Stimulated activated CD8-positive, alpha-beta memory T cell treated with anti-CD3 and anti-CD28 coated beads, Interleukin-7, amount 100 ng/mL, for 4 hours (primary cell): Measurements from ENCODE around the gene NAXD.
A peak's percentile ranks its signal among the peaks of the same experiment; 100 is the strongest.
"Not testable (repeated sequence)": the region's sequence is repeated elsewhere in the genome, so short reads cannot be mapped to it uniquely, and the experiment has no call there.

Experiments
- DNase-seq, 2 donors: peaks; one replicate each; pipeline ENCODE4 v3.0.0-alpha.2; 2020; ENCODE audit warnings: low read depth in 2 of 2

NAXD gene

GRCh38 chr13:110662777-110663443 is 47.6 kb downstream of the NAXD start:
- no peak for DNase-seq

- DNase-seq = no peak
Observed at GRCh38 chr13:110663491-110663890, 48.1 kb downstream of the NAXD start.

GRCh38 chr13:110664041-110664440 is 48.7 kb downstream of the NAXD start:
- no peak for DNase-seq

- DNase-seq = no peak
Observed at GRCh38 chr13:110664673-110665072, 49.3 kb downstream of the NAXD start.

- no peak for DNase-seq
Observed at GRCh38 chr13:110665491-110666254, 50.3 kb downstream of the NAXD start.

GRCh38 chr13:110666255-110666533 is 50.8 kb downstream of the NAXD start:
- no peak for DNase-seq

GRCh38 chr13:110669036-110669435 is 53.7 kb downstream of the NAXD start:
- no peak for DNase-seq

GRCh38 chr13:110669814-110670213 is 54.5 kb downstream of the NAXD start:
- DNase-seq = not testable (repeated sequence)

- DNase-seq = peak in 1 of 2 donors; percentile 21
Observed at GRCh38 chr13:110676595-110677587, 61.5 kb downstream of the NAXD start.

- DNase-seq = peak in 1 of 2 donors; percentile 13
Observed at GRCh38 chr13:110677731-110678545, 62.6 kb downstream of the NAXD start.

GRCh38 chr13:110680852-110681251 is 65.5 kb downstream of the NAXD start:
- no peak for DNase-seq

- DNase-seq = no peak
Observed at GRCh38 chr13:110681868-110682550, 66.7 kb downstream of the NAXD start.

GRCh38 chr13:110682746-110683145 is 67.4 kb downstream of the NAXD start:
- no peak for DNase-seq

GRCh38 chr13:110683203-110683883 is 68.0 kb downstream of the NAXD start:
- DNase-seq = no peak

GRCh38 chr13:110683921-110684320 is 68.6 kb downstream of the NAXD start:
- no peak for DNase-seq

GRCh38 chr13:110684388-110685056 is 69.2 kb downstream of the NAXD start:
- DNase-seq = no peak

GRCh38 chr13:110685305-110686020 is 70.1 kb downstream of the NAXD start:
- no peak for DNase-seq

- DNase-seq = no peak
Observed at GRCh38 chr13:110687736-110688135, 72.4 kb downstream of the NAXD start.

GRCh38 chr13:110689041-110689440 is 73.7 kb downstream of the NAXD start:
- no peak for DNase-seq
